Vagina (tissue), 2 donors: Measurements from ENCODE around the gene DPYSL3.

Experiments used
- POLR2AphosphoS5 ChIP-seq, 2 donors: sonication (generic); formaldehyde crosslinking; IDR thresholded peaks; one replicate each; pipeline ENCODE4 v1.9.0; 2017; ENCODE audit warnings: antibody characterized with exemption in 2 of 2, mild to moderate bottlenecking in 2 of 2, low read depth in 1 of 2; ENCODE audit not compliant: insufficient read depth in 1 of 2
- TF ChIP-seq, protein P1 (sequence below), 3 experiments: fragments of 450-650 bp in 2 of 3; fragments of 200-600 bp in 1 of 3; sonication (generic) in 1 of 3; IDR thresholded peaks; one replicate each; pipeline ENCODE4 v1.5.1; 2017 to 2019; ENCODE audit warnings: antibody characterized with exemption in 3 of 3, mild to moderate bottlenecking in 2 of 3, moderate library complexity in 2 of 3

DNA sequence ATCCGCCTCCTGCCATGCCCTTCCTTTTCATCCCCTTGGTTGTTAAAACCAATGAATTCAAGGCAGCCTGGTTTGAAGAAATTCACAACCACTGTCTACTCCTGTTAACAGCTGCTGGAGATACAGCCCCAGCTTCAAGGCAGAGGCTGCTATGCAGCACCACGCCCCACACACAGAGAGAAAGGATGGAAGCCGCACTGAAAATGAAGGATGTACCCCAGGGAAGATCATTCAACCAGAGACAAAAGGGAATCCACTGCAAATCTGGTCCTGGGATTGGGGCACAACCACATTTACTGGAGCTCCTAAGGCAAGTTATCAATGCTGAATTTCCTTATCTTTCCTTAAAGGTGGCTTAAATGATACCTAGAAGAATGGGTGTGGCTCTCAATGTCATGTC is 58.7 kb downstream of the DPYSL3 start:
- TF ChIP-seq, protein P1, sequence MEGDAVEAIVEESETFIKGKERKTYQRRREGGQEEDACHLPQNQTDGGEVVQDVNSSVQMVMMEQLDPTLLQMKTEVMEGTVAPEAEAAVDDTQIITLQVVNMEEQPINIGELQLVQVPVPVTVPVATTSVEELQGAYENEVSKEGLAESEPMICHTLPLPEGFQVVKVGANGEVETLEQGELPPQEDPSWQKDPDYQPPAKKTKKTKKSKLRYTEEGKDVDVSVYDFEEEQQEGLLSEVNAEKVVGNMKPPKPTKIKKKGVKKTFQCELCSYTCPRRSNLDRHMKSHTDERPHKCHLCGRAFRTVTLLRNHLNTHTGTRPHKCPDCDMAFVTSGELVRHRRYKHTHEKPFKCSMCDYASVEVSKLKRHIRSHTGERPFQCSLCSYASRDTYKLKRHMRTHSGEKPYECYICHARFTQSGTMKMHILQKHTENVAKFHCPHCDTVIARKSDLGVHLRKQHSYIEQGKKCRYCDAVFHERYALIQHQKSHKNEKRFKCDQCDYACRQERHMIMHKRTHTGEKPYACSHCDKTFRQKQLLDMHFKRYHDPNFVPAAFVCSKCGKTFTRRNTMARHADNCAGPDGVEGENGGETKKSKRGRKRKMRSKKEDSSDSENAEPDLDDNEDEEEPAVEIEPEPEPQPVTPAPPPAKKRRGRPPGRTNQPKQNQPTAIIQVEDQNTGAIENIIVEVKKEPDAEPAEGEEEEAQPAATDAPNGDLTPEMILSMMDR (IDR thresholded peaks at IDR 0.05) = no peak
- no peak for TF ChIP-seq POLR2AphosphoS5 (IDR thresholded peaks at IDR 0.05; ENCODE audit: insufficient read depth in 1 of 2, low read depth in 1 of 2)
